Mammary epithelial cell (primary cell): ENCODE data around the gene FN3KRP.

Source experiments
- CTCF ChIP-seq, 2 donors: IDR thresholded peaks in 1 of 2; conservative IDR thresholded peaks in 1 of 2; 2 replicates each; pipeline ENCODE4 v1.5.1; 2011 to 2012; ENCODE audit warnings: inconsistent platforms in 2 of 2, low read length in 2 of 2, mild to moderate bottlenecking in 2 of 2, control low read depth in 1 of 2, low read depth in 1 of 2; ENCODE audit not compliant: insufficient read depth in 1 of 2; ENCODE audit errors: extremely low read depth in 1 of 2
- EZH2 ChIP-seq: IDR thresholded peaks from 2 replicates; pipeline ENCODE4 v1.6.1; 2012; ENCODE audit warnings: low read length, inconsistent platforms, borderline replicate concordance

- TF ChIP-seq CTCF (conservative IDR thresholded peaks at IDR 0.05 in 1 of 2, IDR thresholded peaks at IDR 0.05 in 1 of 2; ENCODE audit: extremely low read depth in 1 of 2, insufficient read depth in 1 of 2, low read depth in 1 of 2, low read length in 2 of 2) (no peak), EZH2 (no peak)
Observed at GRCh38 chr17:82734987-82735866, 18.7 kb downstream of the FN3KRP start, which contains the start of gene FN3K.
